ENCODE data around the gene GTPBP6. TPM values are rescaled to one million over a fixed set of nuclear protein-coding genes. Genes with fewer than 3 reads are reported as not detected.

The GTPBP6 gene
- total RNA-seq, 3 donors from 2014 or later (not counting 1 experiment from before 2014, with no cell fraction given), result 46.9 to 62.8 (median 49.8) TPM

- intact Hi-C loops (cut with micrococcal nuclease), result no loop called here
- Mint-ChIP-seq H3K4me1 (no peaks in the 10 kb centered on the region), H3K36me3 (no peaks in the 10 kb centered on the region), H3K27me3 (ENCODE audit: low read depth in 2 of 2) (no peaks in the 10 kb centered on the region), H3K9me3 (no peaks in the 10 kb centered on the region), H3K27ac (peak overlapping the region in 1 of 2 donors; percentile 23), H3K4me3 (no peak overlapping the region)
- no peaks in the 10 kb centered on the region for H3K27me3 ChIP-seq (ENCODE audit: control insufficient read depth, insufficient read depth, low read length)
- H3K4me1 ChIP-seq (ENCODE audit: control insufficient read depth, insufficient read depth, low read length), result no peaks in the 10 kb centered on the region
- TF ChIP-seq CTCF (IDR thresholded peaks at IDR 0.05), result no peak
- WGBS (ENCODE audit: insufficient coverage), result 98% methylated on average over 17 of the region's 19 CpGs
- DNase-seq, result no peak
- H3K9me3 ChIP-seq (ENCODE audit: control insufficient read depth, insufficient read depth, low read length), result no peaks in the 10 kb centered on the region
- no peak overlapping the region for H3K27ac ChIP-seq (ENCODE audit: low read length)
- no peak overlapping the region for H3K4me3 ChIP-seq (ENCODE audit: low read length)
- peaks cover 24% of the 10 kb centered on the region for H3K36me3 ChIP-seq (ENCODE audit: control insufficient read depth, insufficient read depth, low read length)
- no peak for ATAC-seq
Observed at GRCh38 chrX:302975-303374, 15.6 kb downstream of the GTPBP6 start.

GRCh38 chrX:300334-300733 is 18.3 kb downstream of the GTPBP6 start:
- no peak for TF ChIP-seq CTCF (IDR thresholded peaks at IDR 0.05)
- H3K4me1 Mint-ChIP-seq, result no peaks in the 10 kb centered on the region
- no peak overlapping the region for H3K4me3 Mint-ChIP-seq
- no peak overlapping the region for H3K4me3 ChIP-seq (ENCODE audit: low read length)
- peak in 1 of 3 donors; percentile 30 for ATAC-seq
- peaks cover 6% of the 10 kb centered on the region for H3K36me3 ChIP-seq (ENCODE audit: control insufficient read depth, insufficient read depth, low read length)
- no peaks in the 10 kb centered on the region for H3K4me1 ChIP-seq (ENCODE audit: control insufficient read depth, insufficient read depth, low read length)
- H3K27me3 ChIP-seq (ENCODE audit: control insufficient read depth, insufficient read depth, low read length), result no peaks in the 10 kb centered on the region
- no peak for DNase-seq
- H3K9me3 ChIP-seq (ENCODE audit: control insufficient read depth, insufficient read depth, low read length), result no peaks in the 10 kb centered on the region
- H3K27me3 Mint-ChIP-seq (ENCODE audit: low read depth in 2 of 2), result no peaks in the 10 kb centered on the region
- 100% methylated on average over 6 of the region's 8 CpGs for WGBS (ENCODE audit: insufficient coverage)
- no peaks in the 10 kb centered on the region for H3K36me3 Mint-ChIP-seq
- H3K9me3 Mint-ChIP-seq, result no peaks in the 10 kb centered on the region
- H3K27ac Mint-ChIP-seq, result no peak overlapping the region
- no peak overlapping the region for H3K27ac ChIP-seq (ENCODE audit: low read length)
- intact Hi-C loops (cut with micrococcal nuclease), result no loop called here

- Mint-ChIP-seq H3K9me3 (no peaks in the 10 kb centered on the region), H3K27ac (no peak overlapping the region), H3K4me1 (no peaks in the 10 kb centered on the region), H3K4me3 (no peak overlapping the region), H3K36me3 (no peaks in the 10 kb centered on the region), H3K27me3 (ENCODE audit: low read depth in 2 of 2) (no peaks in the 10 kb centered on the region)
- DNase-seq (no peak), ATAC-seq (no peak)
- H3K36me3 ChIP-seq (ENCODE audit: control insufficient read depth, insufficient read depth, low read length), result peaks cover 3% of the 10 kb centered on the region
- 97% methylated on average over 36 of the region's 36 CpGs for WGBS (ENCODE audit: insufficient coverage)
- no peak overlapping the region for H3K4me3 ChIP-seq (ENCODE audit: low read length)
- no peaks in the 10 kb centered on the region for H3K9me3 ChIP-seq (ENCODE audit: control insufficient read depth, insufficient read depth, low read length)
- no peaks in the 10 kb centered on the region for H3K4me1 ChIP-seq (ENCODE audit: control insufficient read depth, insufficient read depth, low read length)
- intact Hi-C loops (cut with micrococcal nuclease), result no loop called here
- no peak for TF ChIP-seq CTCF (IDR thresholded peaks at IDR 0.05)
- H3K27me3 ChIP-seq (ENCODE audit: control insufficient read depth, insufficient read depth, low read length), result no peaks in the 10 kb centered on the region
- H3K27ac ChIP-seq (ENCODE audit: low read length), result no peak overlapping the region
Observed at GRCh38 chrX:298993-299392, 19.6 kb downstream of the GTPBP6 start.

GRCh38 chrX:295136-295535 is 23.5 kb downstream of the GTPBP6 start:
- Histone ChIP-seq H3K9me3 (ENCODE audit: control insufficient read depth, insufficient read depth, low read length) (peaks cover 5% of the 10 kb centered on the region), H3K27me3 (ENCODE audit: control insufficient read depth, insufficient read depth, low read length) (no peaks in the 10 kb centered on the region), H3K4me1 (ENCODE audit: control insufficient read depth, insufficient read depth, low read length) (no peaks in the 10 kb centered on the region), H3K36me3 (ENCODE audit: control insufficient read depth, insufficient read depth, low read length) (peaks cover 8% of the 10 kb centered on the region), H3K4me3 (ENCODE audit: low read length) (no peak overlapping the region), H3K27ac (ENCODE audit: low read length) (no peak overlapping the region)
- intact Hi-C loops (cut with micrococcal nuclease), result no loop called here
- no peaks in the 10 kb centered on the region for H3K4me1 Mint-ChIP-seq
- DNase-seq, result no peak
- H3K4me3 Mint-ChIP-seq, result no peak overlapping the region
- no peaks in the 10 kb centered on the region for H3K9me3 Mint-ChIP-seq
- 94% methylated on average over 21 of the region's 21 CpGs for WGBS (ENCODE audit: insufficient coverage)
- no peaks in the 10 kb centered on the region for H3K36me3 Mint-ChIP-seq
- H3K27me3 Mint-ChIP-seq (ENCODE audit: low read depth in 2 of 2), result no peaks in the 10 kb centered on the region
- no peak overlapping the region for H3K27ac Mint-ChIP-seq
- ATAC-seq, result no peak
- no peak for TF ChIP-seq CTCF (IDR thresholded peaks at IDR 0.05)
